Smooth muscle cell of the brain vasculature (primary cell): ENCODE data around the gene TMCO6.
"Not testable (repeated sequence)": the region's sequence is repeated elsewhere in the genome, so short reads cannot be mapped to it uniquely, and the experiment has no call there.

Source experiments
- DNase-seq: peaks from one replicate; pipeline ENCODE4 v3.0.0-alpha.2; 2012; ENCODE audit warnings: low read depth, low spot score

The TMCO6 gene

DNA sequence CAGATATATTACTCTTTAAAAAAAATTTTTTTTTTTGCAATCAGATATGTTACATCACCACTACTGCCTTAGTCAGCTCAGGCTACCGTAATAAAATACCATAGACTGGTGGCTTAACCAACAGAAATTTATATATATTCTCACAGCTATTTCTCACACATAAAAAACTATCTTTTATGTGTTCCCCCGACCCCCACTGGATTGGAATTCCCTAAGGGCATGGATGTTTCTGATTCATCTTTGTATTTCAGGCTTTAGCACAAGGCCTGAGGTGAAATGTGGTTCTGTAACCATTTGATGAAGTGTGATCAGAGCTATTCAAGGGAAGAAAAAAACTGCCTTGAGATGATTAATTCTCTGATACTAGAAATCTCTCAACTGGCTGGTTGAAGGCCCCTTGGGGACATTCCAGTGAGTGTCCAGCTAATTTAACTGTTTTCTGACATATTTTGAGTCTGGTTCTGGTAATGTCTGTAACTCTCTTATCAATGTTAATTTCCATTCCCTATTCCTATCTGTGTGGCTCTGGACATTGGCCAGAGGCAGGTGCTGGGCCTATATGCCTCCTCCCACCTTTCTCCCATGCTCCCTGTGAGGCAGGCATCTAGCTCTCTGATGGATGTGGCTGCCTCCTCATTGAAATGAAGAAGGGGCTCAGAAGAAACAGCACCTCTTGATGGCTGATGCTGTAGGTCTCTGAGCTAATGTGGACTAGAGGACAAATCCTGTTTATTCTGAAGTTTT lies 8.8 kb upstream of the TMCO6 start:
- no peak for DNase-seq

DNA sequence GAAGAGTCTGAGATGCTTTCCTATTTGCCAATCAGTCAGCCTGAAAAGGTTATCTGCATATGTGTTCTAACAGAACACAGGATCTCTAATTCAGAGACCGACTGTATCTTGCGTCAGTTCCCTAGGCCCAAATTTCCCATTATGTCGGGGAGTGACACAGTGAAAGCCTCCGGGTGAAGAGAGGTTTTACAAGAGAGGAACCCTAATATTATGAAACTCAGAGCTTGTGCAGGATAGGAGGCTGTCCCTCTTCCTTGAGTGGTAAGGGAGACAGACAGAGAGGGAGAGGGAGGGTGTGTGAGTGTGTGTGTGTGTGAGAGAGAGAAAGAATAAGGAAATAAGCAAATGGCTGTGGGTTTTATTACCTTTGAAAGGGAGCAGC lies 8.2 kb upstream of the TMCO6 start:
- no peak for DNase-seq

DNA sequence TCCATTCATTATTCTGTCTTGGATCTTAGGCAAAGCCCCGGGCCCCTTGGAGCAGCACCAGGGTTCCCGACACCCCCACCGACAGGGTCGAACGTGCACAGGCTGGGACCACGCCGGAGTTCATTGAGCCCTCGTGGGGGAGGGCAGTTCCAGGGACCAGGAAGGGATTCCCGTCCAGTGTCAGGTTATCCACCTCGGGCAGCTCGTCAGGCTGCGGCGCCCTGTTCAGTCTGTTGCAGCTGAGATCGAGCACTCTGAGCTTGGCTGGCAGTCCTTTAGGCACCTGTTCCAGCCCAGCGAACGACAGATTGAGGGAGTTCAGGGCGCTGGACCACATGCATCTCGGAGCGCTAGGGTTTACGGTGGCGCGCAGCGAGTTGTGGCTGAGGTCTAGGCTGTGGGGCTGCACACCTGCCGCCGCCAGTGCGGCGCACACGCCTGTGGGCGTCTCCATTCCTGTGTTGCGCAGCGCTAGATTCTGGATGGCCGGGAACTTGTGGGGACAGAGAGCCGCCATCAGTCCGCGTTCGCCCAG lies 7.4 kb upstream of the TMCO6 start:
- no peak for DNase-seq

DNA sequence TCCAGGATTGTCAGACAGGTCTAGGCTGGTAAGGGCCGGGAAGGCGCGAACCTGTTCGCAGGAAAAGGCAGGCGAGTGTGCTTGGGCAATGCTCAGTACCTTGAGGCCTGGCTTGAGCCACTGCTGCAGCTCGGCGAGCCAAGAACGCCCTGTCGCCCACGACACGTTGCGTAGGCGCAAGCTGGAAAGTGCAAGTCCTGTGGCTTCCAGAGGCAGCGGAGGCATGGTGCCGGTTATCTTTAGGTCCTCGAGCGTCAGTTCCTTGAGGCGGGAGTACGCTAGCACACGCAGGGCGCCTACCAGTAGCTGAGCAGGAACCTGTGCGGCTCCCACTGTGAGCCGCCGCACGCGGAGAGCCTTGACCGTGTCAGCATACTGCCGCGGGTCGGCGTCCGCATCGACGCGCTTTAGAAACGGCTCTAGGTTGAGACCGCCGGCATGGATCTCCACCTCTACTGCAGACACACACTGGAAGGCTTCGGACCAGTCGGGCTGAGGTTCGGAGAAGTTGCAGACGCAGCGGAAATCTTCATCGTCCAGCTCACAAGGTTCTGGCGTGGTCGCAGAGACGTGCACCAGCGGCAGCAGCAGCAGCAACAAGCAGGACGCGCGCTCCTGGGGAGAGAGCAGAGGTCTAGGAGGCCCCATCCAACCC lies 6.8 kb upstream of the TMCO6 start:
- DNase-seq = no peak

DNA sequence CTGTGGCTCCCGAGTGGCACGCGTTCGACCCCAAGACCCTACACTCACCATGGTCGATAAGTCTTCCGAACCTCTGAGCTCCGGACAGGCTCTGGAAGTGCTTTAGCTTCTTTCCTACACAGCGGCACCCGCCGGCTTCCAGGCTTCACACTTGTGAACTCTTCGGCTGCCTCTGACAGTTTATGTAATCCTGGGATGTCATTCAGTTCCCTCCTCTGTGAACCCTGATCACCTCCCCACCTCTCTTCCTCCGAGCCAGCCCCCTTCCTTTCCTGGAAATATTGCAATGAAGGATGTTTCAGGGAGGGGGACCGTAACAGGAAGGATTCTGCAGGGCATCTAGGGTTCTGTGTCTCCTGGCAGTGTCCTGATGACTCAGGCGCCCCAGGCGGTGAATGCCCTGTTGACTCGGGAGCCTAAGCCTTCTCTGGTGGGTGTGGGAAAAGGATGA lies 6.2 kb upstream of the TMCO6 start, which contains the start of gene CD14:
Gene CD14 (minus strand): TSS at position 155 of the 451 bp plus-strand sequence. CDS start 104 bp downstream, at position 51.
- no peak for DNase-seq

DNA sequence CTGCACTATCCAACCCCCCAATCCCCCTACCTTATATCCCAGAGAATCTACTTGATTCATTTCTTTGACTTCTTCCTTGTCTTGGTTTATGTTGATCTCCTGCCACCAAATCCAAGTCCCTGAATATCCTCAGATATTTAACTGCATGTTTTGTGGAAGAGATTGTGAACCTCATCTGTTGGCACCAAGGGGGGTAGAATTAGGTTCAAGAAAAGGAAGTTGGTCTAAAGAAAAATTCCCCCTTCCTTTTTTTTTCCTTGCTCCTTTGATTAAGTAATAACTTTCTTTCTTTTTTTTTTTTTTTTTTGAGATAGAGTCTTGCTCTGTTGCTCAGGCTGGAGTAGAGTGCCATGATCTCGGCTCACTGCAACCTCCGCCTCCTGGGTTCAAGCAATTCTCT lies 5.8 kb upstream of the TMCO6 start:
- DNase-seq = no peak

DNA sequence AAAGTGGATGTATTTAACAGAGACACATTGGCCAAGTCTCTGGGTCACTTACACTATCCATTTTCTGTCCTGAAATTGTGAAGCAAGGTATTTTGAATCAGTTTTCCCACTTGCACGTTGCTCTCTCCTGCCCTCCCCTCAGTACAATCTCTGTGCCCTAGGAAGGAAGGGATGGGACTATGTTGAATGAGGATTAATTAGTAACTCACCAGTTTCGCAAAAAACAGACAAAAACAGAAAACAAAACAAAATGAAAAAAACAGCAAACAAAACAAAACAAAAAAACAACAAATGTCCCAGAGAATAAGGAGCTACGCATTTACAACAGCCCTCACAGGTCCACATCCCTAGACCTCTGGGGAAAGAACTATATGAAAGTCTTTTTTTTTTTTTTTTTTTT lies 5.1 kb upstream of the TMCO6 start:
- DNase-seq = no peak

DNA sequence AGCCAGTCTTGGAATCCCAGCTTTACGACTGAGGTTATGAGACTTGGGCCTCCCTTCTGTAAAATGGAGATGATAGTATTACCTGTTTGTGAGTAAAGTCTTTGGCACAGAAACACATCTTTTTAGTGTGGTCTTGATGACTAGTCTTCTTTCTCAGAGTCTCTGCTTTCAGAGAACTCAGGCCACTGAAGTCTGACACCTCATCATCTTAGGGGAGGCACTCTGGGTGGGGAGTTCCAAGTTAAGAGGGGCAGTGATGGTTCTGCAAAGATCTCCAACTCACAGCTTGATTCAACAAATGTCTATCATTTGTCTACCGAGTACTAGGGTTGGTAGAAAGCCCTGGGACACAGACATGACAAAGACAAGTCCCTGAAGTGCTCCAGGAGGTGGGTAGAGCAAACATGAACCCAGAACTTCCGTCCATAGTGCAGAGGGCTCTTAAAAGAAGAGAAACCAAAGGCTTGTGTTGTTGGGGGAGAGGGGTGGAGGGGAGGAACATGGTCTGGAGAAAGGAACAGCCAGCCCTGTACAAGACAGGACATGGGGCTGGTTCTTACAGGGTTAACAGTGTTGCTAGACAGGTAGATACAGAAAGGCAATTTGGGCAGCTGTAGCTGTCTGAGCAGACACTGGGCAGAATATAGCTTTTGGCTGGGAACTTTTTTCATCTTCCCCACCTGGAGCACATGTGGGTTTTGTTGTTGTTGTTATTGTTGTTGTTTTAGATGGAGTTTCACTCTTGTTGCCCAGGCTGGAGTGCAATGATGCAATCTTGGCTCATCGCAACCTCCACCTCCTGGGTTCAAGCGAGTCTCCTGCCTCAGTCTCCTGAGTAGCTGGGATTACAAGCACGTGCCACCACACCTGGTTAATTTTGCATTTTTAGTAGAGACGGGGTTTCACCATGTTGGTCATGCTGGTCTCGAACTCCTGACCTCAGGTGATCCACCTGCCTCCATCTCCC lies 3.7 kb upstream of the TMCO6 start:
- DNase-seq = no peak

DNA sequence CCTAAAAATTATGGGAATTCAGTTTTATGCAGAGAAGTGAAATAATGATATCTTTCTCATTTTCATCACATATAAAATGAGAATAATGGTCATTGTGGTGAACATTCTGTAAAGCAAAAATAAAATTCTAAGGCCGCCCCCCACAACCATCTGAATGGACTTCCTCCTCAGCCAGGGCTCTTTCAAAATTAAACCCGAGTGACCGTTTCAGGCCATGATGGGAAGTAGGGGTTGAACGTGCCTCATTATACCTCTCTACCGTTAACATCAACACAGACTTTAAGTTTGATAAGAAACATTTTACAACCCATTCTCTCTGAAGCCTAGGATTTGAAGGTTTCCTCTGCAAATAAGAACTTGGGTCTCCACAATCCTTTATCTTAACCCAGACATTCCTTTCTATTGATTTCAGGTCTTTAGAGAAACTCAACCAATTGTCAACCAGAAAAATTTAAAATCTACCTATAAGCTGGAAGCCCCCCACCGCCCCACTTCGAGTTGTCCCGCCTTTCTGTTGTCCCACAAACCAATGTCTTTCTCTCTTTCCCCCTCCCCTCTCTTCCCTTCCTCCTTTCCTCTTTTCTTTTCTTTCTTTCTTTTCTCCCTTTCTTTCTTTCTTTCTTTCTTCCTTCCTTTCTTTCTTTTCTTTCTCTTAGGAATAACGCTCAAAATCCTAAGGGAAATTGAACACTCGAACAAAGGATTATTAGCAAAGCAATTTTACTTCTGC lies 1.7 kb upstream of the TMCO6 start:
- DNase-seq = no peak

DNA sequence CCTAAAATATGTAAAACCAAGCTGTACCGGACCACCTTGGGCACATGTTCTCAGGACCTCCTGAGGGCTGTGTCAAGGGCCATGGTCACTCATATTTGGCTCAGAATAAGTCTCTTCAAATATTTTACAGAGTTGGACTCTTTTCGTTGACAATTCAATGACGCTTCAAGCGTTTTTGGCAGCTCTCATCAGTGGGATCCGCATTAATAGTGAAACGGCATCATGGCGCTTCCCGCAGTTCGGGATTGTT lies 428 bp upstream of the TMCO6 start:
- DNase-seq = not testable (repeated sequence)

DNA sequence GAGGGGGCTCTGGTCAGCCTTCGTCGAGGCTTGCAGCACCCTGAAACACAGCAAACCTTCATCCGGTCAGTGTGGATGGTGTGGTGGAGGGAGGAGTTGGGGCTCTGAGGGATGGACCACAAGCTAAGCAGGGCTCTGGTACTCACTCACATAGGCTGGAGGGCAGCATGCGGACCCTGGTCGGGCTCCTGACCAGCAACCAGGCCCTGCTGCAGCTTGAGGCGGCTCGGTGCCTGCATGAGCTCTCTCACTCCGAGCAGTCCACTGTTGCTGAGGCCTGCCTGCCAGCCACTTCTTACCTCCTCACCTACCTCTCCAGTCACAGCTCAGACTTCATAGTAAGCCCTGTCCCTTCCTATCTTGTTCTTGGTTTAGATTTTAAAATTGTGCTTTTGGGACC lies 2.5 kb downstream of the TMCO6 start:
- no peak for DNase-seq

DNA sequence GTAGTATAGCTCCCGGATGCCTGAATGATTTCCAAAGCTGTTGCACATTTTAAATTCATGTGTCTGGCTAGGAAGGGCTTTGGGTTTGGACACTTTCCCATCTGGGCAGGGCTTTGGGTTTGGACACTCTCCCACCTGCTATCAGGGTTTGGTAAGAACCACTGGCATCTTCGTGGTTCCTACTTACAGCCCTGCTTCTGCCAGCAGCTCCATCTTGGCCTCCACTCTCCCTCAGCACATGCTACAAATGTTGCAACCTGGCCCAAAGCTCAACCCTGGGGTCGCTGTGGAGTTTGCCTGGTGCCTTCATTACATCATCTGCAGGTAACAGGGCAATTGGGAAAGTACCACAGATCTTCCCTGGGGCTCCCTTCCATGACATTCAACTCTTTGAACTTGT lies 3.5 kb downstream of the TMCO6 start:
- DNase-seq = no peak

DNA sequence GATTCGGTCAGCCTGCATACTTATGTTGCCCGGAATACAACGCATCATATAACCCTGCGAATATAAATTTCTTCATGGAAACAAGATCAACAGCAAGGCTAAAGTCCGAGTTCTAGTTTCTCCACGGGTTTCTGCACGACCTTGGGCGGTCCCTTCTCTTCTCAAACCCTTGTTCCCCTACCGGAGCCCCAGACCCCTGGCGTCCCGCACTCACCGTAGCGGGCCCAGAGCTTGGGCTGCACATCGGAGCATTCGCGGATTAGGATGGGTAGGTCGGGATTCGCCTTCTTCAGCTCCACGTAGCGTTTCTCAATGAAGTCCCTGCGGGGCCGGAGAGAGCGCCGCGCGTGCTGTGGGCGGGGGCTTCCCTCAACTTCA lies 7.8 kb downstream of the TMCO6 start:
- no peak for DNase-seq

DNA sequence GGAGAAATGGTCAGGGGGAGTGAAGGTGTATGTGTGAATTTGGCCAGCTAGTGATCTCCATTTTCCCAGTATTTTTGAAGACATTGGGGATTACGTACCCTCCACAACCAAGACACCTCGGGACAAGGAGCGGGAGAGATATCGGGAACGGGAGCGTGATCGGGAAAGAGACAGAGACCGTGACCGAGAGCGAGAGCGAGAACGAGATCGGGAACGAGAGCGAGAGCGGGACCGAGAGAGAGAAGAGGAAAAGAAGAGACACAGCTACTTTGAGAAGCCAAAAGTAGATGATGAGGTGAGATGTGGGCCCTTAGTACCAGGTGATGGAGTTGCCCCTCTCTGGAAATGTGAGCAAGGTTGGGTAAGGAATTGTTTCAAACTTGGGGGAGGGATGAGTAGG lies 19.6 kb downstream of the TMCO6 start:
- no peak for DNase-seq

DNA sequence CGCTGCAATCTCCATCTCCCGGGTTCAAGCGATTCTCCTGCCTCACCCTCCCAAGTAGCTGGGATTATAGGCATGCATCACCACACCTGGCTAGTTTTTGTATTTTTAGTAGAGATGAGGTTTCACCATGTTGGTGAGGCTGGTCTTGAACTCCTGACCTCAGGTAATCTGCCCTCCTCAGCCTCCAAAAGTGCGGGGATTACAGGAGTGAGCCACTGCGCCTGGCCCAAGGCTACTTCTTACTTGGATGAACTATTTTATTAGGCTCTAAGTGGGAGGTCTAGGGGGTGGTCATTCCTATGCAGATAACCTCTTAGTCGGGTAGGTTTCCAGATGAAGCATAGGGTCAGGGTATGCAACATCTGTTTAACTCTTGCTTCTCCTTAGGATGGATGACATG lies 21.1 kb downstream of the TMCO6 start:
- not testable (repeated sequence) for DNase-seq

DNA sequence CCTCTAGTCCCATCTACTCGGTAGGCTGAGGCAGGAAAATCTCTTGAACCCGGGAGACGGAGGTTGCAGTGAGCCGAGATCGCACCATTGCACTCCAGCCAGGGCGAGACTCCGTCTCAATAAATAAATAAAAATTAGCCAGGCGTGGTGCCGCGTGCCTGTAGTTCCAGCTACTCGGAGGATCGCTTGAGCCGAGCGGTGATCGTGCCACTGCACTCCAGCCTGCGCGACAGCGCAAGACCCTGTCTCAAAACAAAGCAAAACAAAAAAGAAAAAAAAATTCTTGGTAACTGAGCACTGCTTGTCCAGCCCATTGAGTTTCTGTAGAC lies 24.7 kb downstream of the TMCO6 start:
- no peak for DNase-seq

DNA sequence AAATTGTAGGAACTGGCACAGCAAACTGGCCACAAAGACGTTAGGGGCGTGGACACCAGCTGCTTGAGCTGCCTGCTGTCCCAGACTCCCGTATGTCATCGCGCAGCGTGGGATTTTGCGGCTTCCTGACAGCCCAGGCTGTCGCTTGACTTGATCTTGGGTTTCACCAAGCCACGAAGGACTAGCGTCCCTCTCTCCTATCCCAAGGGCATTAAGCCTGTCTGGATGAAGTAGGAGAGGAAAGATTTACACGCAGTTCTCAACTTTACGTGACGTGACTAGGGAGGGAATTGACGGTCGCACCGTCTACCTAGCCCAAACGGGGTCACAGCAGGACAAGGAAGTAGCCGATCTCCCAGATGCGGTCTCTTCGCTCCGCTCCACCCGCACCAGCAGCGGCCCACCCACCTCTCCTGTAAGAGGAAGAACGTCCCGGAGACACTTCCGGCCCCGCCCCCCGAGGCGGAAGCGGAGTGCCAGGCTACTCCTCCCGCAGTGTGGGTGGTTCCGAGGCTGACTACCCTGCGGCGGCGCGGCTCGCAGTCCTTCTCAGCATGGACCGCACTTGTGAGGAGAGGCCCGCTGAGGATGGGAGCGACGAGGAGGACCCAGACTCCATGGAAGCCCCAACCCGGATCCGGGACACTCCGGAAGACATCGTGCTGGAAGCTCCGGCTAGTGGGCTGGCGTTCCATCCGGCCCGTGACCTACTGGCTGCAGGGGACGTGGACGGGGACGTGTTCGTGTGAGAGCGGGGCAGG lies 25.3 kb downstream of the TMCO6 start, which contains the start of gene WDR55:
Gene WDR55 (plus strand): TSS at position 546 of the 761 bp plus-strand sequence. CDS start 9 bp downstream, at position 555.
- peak; percentile 64 for DNase-seq

DNA sequence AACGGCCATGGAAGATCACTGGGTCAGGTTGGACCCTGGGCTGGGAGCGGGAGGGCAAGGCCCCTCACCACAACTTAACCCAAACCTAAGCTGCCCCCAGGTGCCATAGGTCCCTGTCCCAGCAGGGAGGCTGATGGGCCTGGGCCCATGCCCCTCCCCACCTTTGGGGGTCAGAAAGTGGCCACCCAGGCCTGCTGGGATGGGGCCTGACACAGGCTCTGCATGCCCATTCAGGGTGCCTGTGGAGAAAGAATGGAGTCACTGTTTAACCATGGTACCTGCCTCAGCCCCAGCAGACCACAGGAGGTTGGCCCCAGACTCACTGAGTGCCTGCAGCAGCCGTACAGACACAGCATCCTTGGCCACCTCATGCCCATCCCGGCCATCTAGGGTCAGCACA lies 31.8 kb downstream of the TMCO6 start:
- DNase-seq = not testable (repeated sequence)

DNA sequence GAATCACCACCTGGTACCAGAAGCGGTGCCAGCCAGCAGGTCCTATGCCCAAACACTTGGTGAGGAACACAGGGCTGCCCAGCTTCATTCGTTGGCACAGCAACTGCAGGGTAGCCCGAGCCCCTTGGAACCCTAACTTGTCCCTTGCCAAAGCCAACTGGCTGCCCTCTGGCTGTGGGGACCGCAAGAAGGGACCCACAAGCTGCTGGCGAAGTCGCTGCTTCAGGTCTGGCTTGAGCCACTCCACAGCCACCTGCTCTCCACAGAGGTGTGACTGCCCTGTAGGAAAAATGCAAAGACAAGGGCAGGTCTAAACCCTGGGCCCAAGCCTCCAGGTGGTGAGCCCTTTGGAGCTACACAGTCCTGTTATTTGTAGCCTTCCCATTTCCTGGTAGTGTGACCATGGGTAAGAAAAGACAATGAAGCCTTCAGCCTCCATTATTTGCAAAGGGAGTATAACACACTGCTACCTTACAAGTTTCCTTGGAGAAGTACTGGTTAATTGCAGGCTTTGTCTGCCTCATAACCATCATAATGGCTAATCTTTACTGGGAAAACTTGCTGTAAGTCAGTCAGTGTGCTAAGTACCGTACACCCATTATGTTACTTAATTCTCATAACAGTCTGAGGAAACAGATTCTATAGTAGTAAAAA lies 32.3 kb downstream of the TMCO6 start:
- DNase-seq = no peak

DNA sequence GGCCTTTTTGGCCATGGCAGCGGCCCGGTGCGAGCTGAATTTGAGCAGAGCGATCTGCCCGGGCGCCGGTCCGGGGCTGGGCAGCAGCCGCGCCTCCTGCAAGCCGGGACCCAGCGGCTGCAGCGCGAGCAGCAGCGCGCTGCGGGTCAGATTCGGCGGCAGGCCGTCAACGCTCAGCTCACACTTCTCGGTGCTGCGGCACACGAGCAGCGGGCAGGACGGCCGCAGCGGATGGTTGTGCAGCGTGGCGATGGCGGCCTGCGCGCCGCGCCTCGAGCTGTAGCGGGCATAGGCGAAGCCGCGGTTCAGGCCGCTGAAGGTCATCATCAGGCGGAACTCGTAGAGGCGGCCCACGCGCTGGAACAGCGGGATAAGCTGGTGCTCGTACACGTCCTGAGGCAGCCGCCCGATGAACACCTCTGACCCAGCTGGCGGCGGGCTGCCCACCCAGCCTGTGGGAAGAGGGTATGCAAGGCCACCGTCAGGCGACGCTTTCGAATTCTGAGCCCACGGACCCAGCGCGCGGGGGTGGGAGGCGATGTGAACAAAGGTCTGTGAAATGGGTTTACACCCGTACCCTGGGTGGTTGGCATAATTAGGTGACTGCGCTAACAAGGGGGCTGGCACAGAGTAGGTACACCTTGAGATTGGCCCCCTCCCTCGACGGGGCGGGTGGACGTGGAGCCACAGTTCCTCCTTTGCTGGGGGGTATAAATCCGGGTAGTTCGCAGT lies 33.4 kb downstream of the TMCO6 start:
- DNase-seq = no peak
